Urothelium cell line (cell line): ENCODE data around the gene E2F2.
A peak's percentile ranks its signal among the peaks of the same experiment; 100 is the strongest.

Experiments used
- DNase-seq: peaks from one replicate; pipeline ENCODE4 v3.0.0; 2011; ENCODE audit warnings: low spot score, mixed read lengths
- FAIRE-seq: peaks from 2 replicates; lab custom pipeline; 2011; peaks lifted over from hg19 to GRCh38; lab: Jason Lieb, UNC

Gene E2F2

DNA sequence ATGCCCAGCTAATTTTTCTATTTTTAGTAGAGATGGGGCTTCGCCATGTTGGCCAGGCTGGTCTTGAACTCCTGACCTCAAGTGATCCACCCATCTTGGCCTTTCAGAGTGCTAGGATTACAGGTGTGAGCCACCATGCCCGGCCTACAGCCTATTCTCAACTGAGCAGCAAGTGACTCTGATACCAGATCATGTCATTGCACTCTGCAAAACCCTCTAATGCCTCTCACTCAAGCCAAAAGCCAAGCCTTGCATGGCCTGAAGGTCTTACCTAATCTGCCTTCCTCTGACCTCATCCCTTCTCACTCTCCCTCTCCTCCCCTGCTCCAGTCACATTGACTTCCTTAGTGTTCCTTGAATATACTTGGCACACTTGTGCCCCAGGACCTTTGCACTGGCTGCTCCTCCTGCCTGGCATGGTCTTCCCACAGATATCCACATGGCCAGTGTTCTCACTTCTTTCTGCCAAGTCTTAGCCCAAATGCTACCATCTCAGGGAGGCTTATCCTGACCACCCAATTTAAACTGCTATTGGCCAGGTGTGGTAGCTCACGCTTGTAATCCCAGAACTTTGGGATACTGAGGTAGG lies 38.8 kb downstream of the E2F2 start:
- no peak for DNase-seq
- FAIRE-seq, result no peak

DNA sequence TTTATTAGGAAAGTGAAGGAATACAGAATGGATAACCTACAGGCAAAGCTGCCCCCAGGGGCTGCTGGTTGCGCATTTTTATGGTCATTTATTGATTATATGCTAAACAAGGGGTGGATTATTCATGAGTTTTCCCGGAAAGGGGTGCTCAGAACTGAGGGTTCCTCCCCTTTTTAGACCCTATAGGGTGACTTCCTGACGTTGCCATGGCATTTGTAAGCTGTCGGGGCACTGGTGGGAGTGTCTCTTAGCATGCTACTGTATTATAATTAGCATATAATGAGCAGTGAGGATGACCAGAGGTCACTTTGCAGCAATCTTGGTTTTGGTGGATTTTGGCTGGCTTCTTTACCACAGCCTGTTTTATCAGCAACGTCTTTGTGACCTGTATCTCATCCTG lies 41.2 kb downstream of the E2F2 start:
- no peak for FAIRE-seq

GRCh38 chr1:23485002-23485332 lies 46.1 kb downstream of the E2F2 start:
- no peak for DNase-seq
- FAIRE-seq, result no peak

More for the DNA sequence above, 41.2 kb downstream of the E2F2 start:
- DNase-seq, result no peak

- FAIRE-seq, result peak; percentile 96
- DNase-seq, result peak; percentile 97
These were observed 46.6 kb downstream of the E2F2 start for GRCh38 chr1:23484253-23485001.

DNA sequence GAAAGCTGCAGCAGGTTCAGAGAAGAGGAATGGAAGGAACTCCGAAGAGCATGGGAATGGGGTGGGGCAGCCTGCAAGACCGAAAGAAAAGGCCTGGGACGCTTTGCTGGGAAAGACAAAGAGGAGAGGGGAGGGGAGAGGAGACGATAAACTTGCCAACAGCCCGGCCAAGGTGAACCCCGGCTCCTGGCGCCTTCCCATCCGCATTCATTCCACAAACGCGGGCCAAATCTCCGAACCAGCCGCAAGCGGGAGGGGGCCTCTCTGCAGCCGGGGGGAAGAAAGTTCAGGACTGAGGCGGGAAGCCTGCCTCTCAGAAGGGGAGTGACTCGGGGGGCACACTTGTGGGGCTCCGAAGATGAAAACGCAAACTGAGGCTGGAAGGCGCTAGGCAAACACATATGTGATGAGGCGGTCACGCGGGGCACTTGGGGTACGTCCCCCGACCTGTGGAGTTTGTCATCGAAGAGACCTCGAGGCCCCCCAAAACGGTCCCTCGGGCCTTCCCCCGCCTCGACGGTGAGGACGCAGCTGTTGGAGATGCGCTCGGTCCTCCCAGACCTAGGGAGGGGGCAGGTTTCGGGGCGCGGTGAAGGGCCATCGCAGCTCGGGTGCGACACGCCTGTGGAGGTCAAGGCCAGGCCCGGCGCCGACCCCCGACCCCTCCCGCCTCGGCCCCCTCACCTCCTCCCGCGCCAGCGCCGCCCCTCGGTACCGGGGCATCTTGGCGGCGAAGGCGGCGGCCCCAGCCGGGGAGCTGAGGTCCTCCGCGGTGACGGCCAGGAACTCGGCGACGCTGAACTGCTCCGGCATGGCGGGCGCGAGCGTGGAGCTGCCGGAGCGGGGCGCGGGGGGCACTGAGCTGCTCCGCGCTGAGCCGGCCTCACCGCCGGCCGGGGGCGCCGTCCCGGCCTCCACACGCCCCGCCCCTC lies 47.4 kb downstream of the E2F2 start, which contains the start of gene ASAP3:
TSS of gene ASAP3 (minus strand) at position 859 of the 932 bp plus-strand sequence. CDS start at position 813, 46 bp downstream.
- DNase-seq (peak; percentile 33), FAIRE-seq (no peak)

GRCh38 chr1:23481904-23482303 lies 49.1 kb downstream of the E2F2 start:
- FAIRE-seq (no peak), DNase-seq (no peak)

DNA sequence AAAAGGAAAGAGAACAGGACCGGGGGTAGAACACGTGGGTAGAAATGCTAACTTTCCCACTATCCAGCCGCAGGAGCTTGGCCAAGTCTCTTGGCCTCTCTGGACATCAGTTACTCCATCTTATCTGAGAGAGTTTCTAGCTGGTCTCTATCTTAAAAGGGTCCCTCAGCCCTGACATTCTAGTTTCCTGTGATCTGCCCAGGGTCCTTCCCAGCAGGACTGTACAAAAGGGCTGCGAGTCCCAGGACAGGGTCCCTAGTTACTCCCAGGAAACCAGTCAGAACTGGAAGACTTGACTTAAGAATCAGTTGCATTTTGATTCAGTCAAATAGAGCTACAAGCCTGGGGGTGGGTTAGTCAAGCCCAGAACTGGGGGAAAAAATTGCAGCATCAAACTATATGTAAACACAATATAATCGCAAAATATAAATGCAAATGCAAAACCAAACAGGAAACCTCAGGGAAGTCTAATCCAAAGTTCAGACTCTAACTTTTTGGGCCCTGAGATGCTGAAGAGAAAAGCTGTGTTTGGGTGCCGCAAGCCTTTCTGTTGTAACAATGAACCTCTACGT lies 49.9 kb downstream of the E2F2 start:
- FAIRE-seq (no peak), DNase-seq (no peak)

- FAIRE-seq (no peak), DNase-seq (no peak)
These were observed 50.6 kb downstream of the E2F2 start for GRCh38 chr1:23480187-23481025.

DNA sequence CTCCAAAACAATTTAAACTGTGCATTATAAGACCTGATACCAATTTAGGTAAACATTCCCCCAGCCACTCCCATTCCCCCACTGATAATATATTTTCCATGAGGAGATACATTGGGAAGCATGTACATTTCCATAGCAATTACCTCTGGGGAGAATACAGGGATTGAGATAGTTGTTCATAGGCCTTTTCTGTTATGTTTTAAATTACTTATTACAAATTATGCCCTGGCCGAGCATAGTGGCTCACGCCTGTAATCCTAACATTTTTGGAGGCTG lies 51.4 kb downstream of the E2F2 start:
- DNase-seq (no peak), FAIRE-seq (no peak)

DNA sequence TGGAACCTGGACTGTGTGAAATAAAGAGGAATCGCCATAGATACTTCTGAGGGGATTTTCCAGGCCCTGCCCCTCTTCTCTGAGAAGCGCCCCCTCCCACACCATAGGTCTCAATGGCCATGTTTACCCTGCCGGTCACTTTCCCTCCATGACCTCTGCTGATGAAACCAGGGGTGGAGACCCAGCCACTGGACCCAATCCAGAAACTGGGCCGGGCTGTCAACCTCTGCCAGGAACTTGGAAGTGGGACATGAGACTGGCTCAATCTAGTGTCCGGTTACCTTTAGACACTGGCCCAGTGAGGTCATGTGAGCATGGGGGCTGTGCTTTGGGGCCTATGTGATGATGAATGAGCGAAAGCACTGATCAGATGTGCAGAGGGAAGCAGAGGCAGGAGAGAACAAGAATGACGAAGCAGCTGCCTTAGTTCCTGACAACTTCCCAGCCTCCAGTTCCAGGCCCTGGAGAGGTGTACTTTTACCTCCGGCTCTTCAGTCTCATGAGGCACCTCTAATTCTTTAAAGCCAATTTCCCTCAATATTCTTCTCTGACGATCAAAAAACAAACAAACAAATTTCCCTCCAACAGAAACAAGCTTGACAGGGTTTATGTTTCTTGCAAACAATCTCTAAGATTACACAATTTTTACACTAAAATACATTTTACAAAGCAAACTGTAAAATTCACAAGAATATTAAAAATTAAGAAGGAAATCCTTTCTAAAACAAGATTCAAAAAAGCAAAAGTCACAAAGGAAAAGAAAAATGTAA lies 52.0 kb downstream of the E2F2 start:
- no peak for DNase-seq
- no peak for FAIRE-seq

DNA sequence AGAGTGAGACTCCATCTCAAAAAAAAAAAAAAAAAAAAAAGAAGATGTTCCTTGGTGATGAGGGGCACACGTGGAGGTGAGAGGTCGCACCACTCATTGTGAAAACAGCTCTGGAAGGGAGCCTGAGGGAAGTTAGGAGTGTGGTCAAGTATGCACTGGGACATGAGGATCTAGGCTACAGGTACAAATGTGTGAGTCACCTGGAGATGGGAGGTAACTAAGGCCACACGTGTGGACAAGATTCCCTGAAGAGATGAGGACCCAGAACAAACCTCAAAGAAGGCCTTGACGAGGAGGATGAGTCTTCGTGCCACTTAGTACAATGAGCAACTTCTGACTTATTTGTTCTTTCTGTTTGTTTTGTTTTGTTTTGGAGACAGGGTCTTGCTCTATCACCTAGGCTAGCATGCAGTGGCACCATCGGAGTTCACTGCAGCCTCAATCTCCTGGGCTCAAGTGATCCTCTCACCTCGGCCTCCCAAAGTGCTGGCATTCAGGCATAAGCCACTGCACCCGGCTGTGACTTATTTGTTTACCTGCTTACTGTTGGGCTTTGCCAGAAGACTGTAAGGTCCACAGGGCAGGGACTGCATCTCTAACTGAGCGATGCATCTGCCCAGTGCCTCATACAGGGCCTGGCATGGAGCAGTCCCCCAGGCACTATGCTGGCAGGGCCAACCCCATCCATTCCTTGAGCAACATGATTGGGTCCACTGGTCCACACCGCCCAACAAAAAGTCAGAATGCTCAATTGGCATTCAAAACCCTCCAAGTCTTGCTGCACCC lies 53.5 kb downstream of the E2F2 start:
- FAIRE-seq (no peak), DNase-seq (no peak)

GRCh38 chr1:23475641-23476040 lies 55.4 kb downstream of the E2F2 start:
- DNase-seq (no peak), FAIRE-seq (no peak)

- FAIRE-seq, result no peak
- DNase-seq, result peak; percentile 63
These were observed 55.9 kb downstream of the E2F2 start for GRCh38 chr1:23475134-23475628.

DNA sequence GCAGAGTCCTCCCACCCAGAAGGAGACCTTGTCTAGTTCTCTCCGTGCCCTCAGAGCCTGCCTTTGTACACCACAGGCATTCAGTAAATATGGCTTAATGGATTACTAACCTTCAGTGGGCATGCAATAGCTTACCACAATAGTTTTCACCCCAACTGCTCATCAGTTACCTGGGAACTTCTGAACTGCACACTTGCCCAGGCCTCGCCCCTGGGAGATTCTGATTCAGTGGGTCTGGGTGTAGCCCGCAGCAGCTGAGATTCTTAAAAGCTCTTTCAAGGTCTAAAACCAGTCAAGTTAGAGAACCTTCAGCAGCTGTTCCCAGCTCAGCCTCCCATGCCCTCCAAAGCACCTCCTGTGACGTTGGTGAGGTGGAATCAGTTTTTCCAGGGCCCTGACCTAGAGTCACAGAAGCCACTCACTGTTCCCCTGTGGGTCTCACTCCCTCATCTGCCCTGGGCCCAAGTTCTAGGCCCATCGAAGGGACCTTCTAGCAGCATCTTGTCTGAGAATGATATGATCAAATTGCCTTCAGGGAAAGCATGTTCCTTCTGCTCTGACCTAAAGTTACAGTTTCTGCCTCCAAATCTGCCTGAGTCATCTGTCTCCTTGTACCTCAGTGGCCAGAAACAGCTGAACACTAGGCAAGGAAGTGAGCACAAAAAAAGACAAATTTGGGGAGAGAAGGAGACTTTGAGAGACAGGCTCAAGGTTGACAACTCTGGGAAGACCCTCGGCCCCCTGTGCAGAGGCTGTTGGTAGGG lies 57.8 kb downstream of the E2F2 start:
- no peak for DNase-seq
- FAIRE-seq, result no peak

DNA sequence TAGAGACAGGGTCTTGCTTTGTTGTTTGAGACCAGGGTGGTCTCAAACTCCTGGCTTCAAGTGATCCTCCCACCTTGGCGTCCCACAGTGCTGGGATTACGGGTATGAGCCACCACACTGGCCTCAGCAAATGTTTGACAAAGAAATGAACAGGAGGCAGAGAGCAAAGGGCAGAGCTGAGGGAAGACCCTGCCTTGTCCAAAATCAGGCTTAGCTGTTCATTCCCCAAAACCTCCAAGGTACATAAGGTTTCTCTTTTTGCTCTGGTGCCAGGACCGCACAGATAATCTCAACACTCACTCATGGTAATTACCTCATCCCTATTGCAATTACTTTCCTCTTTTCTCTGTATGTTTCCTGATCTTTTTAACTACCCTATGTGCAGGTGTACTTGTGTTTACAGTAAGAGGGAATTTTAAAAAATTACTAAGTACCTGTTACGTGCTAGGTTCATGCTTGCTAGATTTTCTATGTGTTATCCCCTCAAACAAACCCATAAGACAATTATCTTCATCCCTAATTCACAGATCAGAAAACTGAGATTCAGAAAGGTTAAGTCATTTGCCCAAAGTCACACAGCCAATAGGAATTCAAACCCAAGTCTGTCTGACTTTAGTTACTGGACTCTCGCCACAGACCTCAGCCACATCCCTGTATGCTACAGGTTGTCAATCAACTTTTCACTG lies 58.5 kb downstream of the E2F2 start:
- FAIRE-seq, result no peak
- DNase-seq, result no peak

DNA sequence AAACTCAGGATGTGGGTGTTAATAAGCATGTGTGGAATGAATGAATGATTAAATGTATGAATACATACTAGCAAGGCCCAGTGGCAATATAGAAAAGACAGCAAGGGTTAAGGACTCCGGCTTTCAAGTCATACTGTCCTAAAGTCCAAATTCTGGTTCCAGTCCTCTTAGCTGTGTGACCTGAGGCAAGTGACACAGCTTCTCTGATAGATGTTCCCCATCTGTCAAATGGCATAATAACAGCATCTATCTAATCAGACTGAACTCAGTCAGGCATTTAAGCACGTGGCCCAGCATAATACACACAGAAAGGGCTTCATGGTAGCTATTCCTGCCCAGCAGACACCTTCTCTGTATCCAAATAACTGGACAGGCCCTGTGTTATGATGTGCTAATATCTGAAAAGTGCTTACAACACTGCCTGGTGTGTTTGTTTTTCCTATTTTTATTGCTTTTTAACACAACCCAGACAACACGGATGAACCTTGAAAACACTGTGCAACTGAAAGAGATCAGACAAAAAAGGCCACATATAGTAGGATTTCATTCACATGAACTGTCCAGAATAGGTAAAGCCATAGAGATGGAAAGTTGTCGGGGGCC lies 59.5 kb downstream of the E2F2 start:
- DNase-seq, result no peak
- FAIRE-seq, result no peak
